HepG2 (cell line): ENCODE results near the gene PEPD. TPM values are rescaled to one million over a fixed set of nuclear protein-coding genes. Genes with fewer than 3 reads are reported as not detected.

Source experiments
- ATAC-seq: fragments of 200-7000 bp; cut with Tn5 transposase; 3 replicates; pipeline ENCODE4 v1.9.1; 2020; ENCODE audit warnings: mild to moderate bottlenecking, moderate library complexity
- BruUV-seq: library from RNA; stranded (reverse); fragments of 400-500 nt; replicated peaks from 2 replicates; lab custom pipeline; 2021; lab: Mats Ljungman, UMichigan
- CTCF ChIA-PET: fragments of 300-600 bp; formaldehyde crosslinking; extraction: SDS; loops from one replicate; lab custom pipeline; 2021; ENCODE audit warnings: low total read pairs, inconsistent platforms, low intra/inter-chr PET ratio; lab: Yijun Ruan, JAX
- POLR2A ChIA-PET: fragments of 350-600 bp; sonication (Branson Sonifier 250); formaldehyde crosslinking; loops from one replicate; lab custom pipeline; 2020; ENCODE audit warnings: antibody characterized with exemption, inconsistent platforms; lab: Yijun Ruan, JAX
- DNase-seq: peaks from one replicate; pipeline ENCODE4 v3.0.0-alpha.2; 2015; ENCODE audit warnings: low spot score
- FAIRE-seq: peaks from 3 replicates; lab custom pipeline; 2011; peaks lifted over from hg19 to GRCh38; lab: Jason Lieb, UNC
- H2AFZ ChIP-seq: one replicate; pipeline ENCODE4 v1.6.1; 2011; ENCODE audit warnings: low read length, inconsistent platforms
- H3K27ac ChIP-seq: fragments of 300-600 bp; 3 replicates; pipeline ENCODE4 v1.8.0; 2011; ENCODE audit warnings: mixed run types, mild to moderate bottlenecking, mixed read lengths, low read length, inconsistent platforms; ENCODE audit not compliant: insufficient read depth; ENCODE audit errors: extremely low read length
- H3K27me3 ChIP-seq, 2 experiments: fragments of 200-600 bp in 1 of 2; 2 replicates in 1 of 2; 3 replicates in 1 of 2; pipeline versions ENCODE4 v1.6.0 to v1.8.0; 2011; ENCODE audit warnings: low read length in 2 of 2, mild to moderate bottlenecking in 2 of 2, moderate library complexity in 2 of 2, inconsistent platforms in 1 of 2; ENCODE audit not compliant: insufficient read depth in 2 of 2, control insufficient read depth in 1 of 2
- H3K36me3 ChIP-seq, 2 experiments: fragments of 200-600 bp in 1 of 2; replicated peaks in 1 of 2; 2 replicates in 1 of 2; 3 replicates in 1 of 2; pipeline versions ENCODE4 v1.5.1 to v1.8.0; 2011; ENCODE audit warnings: low read length in 2 of 2, inconsistent platforms in 1 of 2; ENCODE audit not compliant: insufficient read depth in 2 of 2, control insufficient read depth in 1 of 2
- H3K4me1 ChIP-seq: 2 replicates; pipeline ENCODE4 v1.5.1; 2012; ENCODE audit warnings: low read length, inconsistent platforms; ENCODE audit not compliant: insufficient read depth
- H3K4me2 ChIP-seq: 2 replicates; pipeline ENCODE4 v1.6.0; 2011; ENCODE audit warnings: low read depth, low read length, inconsistent platforms
- H3K4me3 ChIP-seq, 3 experiments: fragments of 200-600 bp in 1 of 3; sonication (generic), shearing (Covaris generic) in 1 of 3; replicated peaks in 1 of 3; 2 replicates each; pipeline ENCODE4 v1.5.1; 2011 to 2016; ENCODE audit warnings: low read length in 3 of 3, inconsistent platforms in 2 of 3, low read depth in 2 of 3, mild to moderate bottlenecking in 2 of 3, control low read depth in 1 of 3, mixed read lengths in 1 of 3; ENCODE audit not compliant: insufficient read depth in 1 of 3
- H3K79me2 ChIP-seq: one replicate; pipeline ENCODE4 v1.6.1; 2011; ENCODE audit warnings: low read length, inconsistent platforms; ENCODE audit not compliant: insufficient read depth
- H3K9ac ChIP-seq: 2 replicates; pipeline ENCODE4 v1.6.0; 2011; ENCODE audit warnings: mild to moderate bottlenecking, low read depth, low read length, inconsistent platforms; ENCODE audit not compliant: insufficient read depth
- H3K9me3 ChIP-seq: 2 replicates; pipeline ENCODE4 v1.5.1; 2012; ENCODE audit warnings: mild to moderate bottlenecking, low read length
- H4K20me1 ChIP-seq: 2 replicates; pipeline ENCODE4 v1.6.0; 2011; ENCODE audit warnings: inconsistent platforms, mild to moderate bottlenecking, low read length, moderate library complexity; ENCODE audit not compliant: insufficient read depth
- ATF7-NPFF ChIP-seq: sonication (generic); formaldehyde crosslinking; IDR thresholded peaks from 2 replicates; pipeline ENCODE4 v1.8.1; 2023; ENCODE audit warnings: mild to moderate bottlenecking, low read depth, missing genetic modification reagents, moderate library complexity
- DDIT3 ChIP-seq: sonication (generic); formaldehyde crosslinking; IDR thresholded peaks from 2 replicates; pipeline ENCODE4 v1.4.0; 2020; ENCODE audit warnings: mild to moderate bottlenecking, missing genetic modification reagents
- FOXC1 ChIP-seq: sonication (generic); formaldehyde crosslinking; IDR thresholded peaks from 2 replicates; pipeline ENCODE4 v1.8.0; 2022; ENCODE audit warnings: mild to moderate bottlenecking, missing genetic modification reagents, borderline replicate concordance
- HNRNPLL ChIP-seq: fragments of 200-400 bp; formaldehyde crosslinking; IDR thresholded peaks from 2 replicates; pipeline ENCODE4 v1.6.1; 2017; ENCODE audit warnings: mild to moderate bottlenecking, low read depth, low read length; ENCODE audit not compliant: poor library complexity, severe bottlenecking
- IKZF4 ChIP-seq: sonication (generic); formaldehyde crosslinking; IDR thresholded peaks from 2 replicates; pipeline ENCODE4 v1.5.1; 2020; ENCODE audit warnings: borderline replicate concordance, mild to moderate bottlenecking, low read depth, missing genetic modification reagents; ENCODE audit errors: not compliant biosample characterization
- KDM2A ChIP-seq: sonication (generic); formaldehyde crosslinking; IDR thresholded peaks from 2 replicates; pipeline ENCODE4 v1.4.0; 2020; ENCODE audit warnings: low read depth, missing genetic modification reagents, borderline replicate concordance
- MATR3 ChIP-seq: sonication (generic); formaldehyde crosslinking; IDR thresholded peaks from 2 replicates; pipeline ENCODE4 v1.4.0; 2020; ENCODE audit warnings: missing genetic modification reagents
- MYNN ChIP-seq: sonication (generic); formaldehyde crosslinking; IDR thresholded peaks from 2 replicates; pipeline ENCODE4 v1.4.0; 2020; ENCODE audit warnings: mild to moderate bottlenecking, low read depth, missing genetic modification reagents
- NFKBIZ ChIP-seq: IDR thresholded peaks from 2 replicates; pipeline ENCODE4 v1.6.1; 2018; ENCODE audit warnings: missing genetic modification reagents, missing compliant biosample characterization
- SKIL ChIP-seq: sonication (generic); formaldehyde crosslinking; IDR thresholded peaks from 2 replicates; pipeline ENCODE4 v1.8.0; 2022; ENCODE audit warnings: missing genetic modification reagents, mild to moderate bottlenecking, moderate library complexity, borderline replicate concordance
- STAT6 ChIP-seq: sonication (generic); formaldehyde crosslinking; IDR thresholded peaks from 2 replicates; pipeline ENCODE4 v1.4.0; 2020; ENCODE audit warnings: missing genetic modification reagents, mild to moderate bottlenecking, borderline replicate concordance
- ZNF441 ChIP-seq: sonication (generic); formaldehyde crosslinking; IDR thresholded peaks from 2 replicates; pipeline ENCODE4 v1.7.0; 2021; ENCODE audit warnings: missing genetic modification reagents, borderline replicate concordance
- ZNF558 ChIP-seq: sonication (generic); formaldehyde crosslinking; IDR thresholded peaks from 2 replicates; pipeline ENCODE4 v1.9.0; 2022; ENCODE audit warnings: mild to moderate bottlenecking, missing genetic modification reagents, borderline replicate concordance
- ZNF749 ChIP-seq: sonication (generic); formaldehyde crosslinking; IDR thresholded peaks from 2 replicates; pipeline ENCODE4 v1.8.0; 2022; ENCODE audit warnings: mild to moderate bottlenecking, missing genetic modification reagents, moderate library complexity, borderline replicate concordance
- ZNF768 ChIP-seq: sonication (generic); formaldehyde crosslinking; IDR thresholded peaks from 2 replicates; pipeline ENCODE4 v1.4.0; 2020; ENCODE audit warnings: missing genetic modification reagents
- WGBS: methylation state at CpG from one replicate; pipeline ENCODE4 v1.1.6; 2017; ENCODE audit warnings: low lambda C conversion rate; 5-methylcytosine and 5-hydroxymethylcytosine counted together
- in situ Hi-C: cut with HindIII; loops from 2 replicates; pipeline ENCODE4 v1.10.0; 2017; ENCODE audit warnings: low pct_unique_long_range_greater_than_20kb; ENCODE audit not compliant: extremely low pct_ligation_motif_present
- intact Hi-C: fragments of 100-400 bp; cut with micrococcal nuclease; formaldehyde crosslinking; loops from one replicate; pipeline ENCODE4 v1.10.0; 2022; ENCODE audit not compliant: unreplicated experiment
- polyA plus RNA-seq, 8 experiments: library from polyadenylated mRNA; depleted of rRNA in 3 of 8; stranded (reverse) in 7 of 8; unstranded in 1 of 8; fragments of >200 nt; fragmentation: Illumina TruSeq in 4 of 8; extraction: Trizol in 4 of 8; gene quantifications; 2 replicates each; pipeline versions ENCODE4 v1.2.1 to v1.2.3, GENCODE V29; 2011 to 2016; ENCODE audit warnings: low read depth in 4 of 8, missing spikeins in 1 of 8, mixed read lengths in 1 of 8; ENCODE audit not compliant: insufficient read depth in 1 of 8
- total RNA-seq, 5 experiments: library from RNA; depleted of rRNA; stranded (reverse); fragments of >200 nt; fragmentation: Illumina TruSeq; extraction: Trizol; gene quantifications; 2 replicates each; pipeline ENCODE4 v1.2.3, GENCODE V29; 2016; ENCODE audit warnings: low read depth in 1 of 5

PEPD gene
- total and polyA plus RNA-seq, 2 of the 13 experiments (the other 11 are each of a cell fraction or from before 2014, with no cell fraction given) = 60.7 to 75.1 TPM

GRCh38 chr19:33366127-33366526 is 155.5 kb downstream of the PEPD start:
- H3K27me3 ChIP-seq = no peaks in the 10 kb centered on the region; a peak in 1 of 5 replicates
- WGBS = 13% methylated on average over 6 of the region's 6 CpGs
- H3K27ac ChIP-seq = no peak overlapping the region
- peaks cover 11% of the 10 kb centered on the region for H3K4me1 ChIP-seq
- H3K4me3 ChIP-seq = no peak overlapping the region
- H4K20me1 ChIP-seq = no peaks in the 10 kb centered on the region
- TF ChIP-seq FOXC1 (CRISPR knock-in tag) (no peak), MYNN (CRISPR knock-in tag) (no peak), SKIL (no peak), ZNF768 (CRISPR knock-in tag) (no peak), ZNF441 (CRISPR knock-in tag) (no peak), ZNF558 (CRISPR knock-in tag) (no peak), MATR3 (CRISPR knock-in tag) (no peak), ZNF749 (CRISPR knock-in tag) (no peak), KDM2A (CRISPR knock-in tag) (no peak), NFKBIZ (CRISPR knock-in tag) (no peak), IKZF4 (CRISPR knock-in tag) (no peak), HNRNPLL (no peak), STAT6 (CRISPR knock-in tag) (no peak), ATF7-NPFF (CRISPR knock-in tag) (no peak), DDIT3 (CRISPR knock-in tag) (no peak)
- TF ChIP-seq, all 625 proteins: peak for 0
- no peak for DNase-seq
- POLR2A ChIA-PET = interaction anchor here (1.0 kb wide), 1 partner anchor 26 kb away, joined by 3 read pairs; no protein-coding TSS in a partner anchor
- ATAC-seq = no peak
- H3K36me3 ChIP-seq = no peaks in the 10 kb centered on the region
- in situ Hi-C loops = no loop called here
- no peaks in the 10 kb centered on the region for H3K9me3 ChIP-seq
- H3K9ac ChIP-seq = no peak overlapping the region
- H3K4me2 ChIP-seq = no peak overlapping the region
- BruUV-seq = no TSS peak
- H2AFZ ChIP-seq = no peak overlapping the region
- intact Hi-C loops = no loop called here
- CTCF ChIA-PET = no interaction called here
- H3K79me2 ChIP-seq = no peaks in the 10 kb centered on the region
- no peak for FAIRE-seq
